HG03025 (cell line): Measurements from ENCODE around the gene MND1.
A peak's percentile ranks its signal among the peaks of the same experiment; 100 is the strongest.
"Not testable (repeated sequence)": the region's sequence is repeated elsewhere in the genome, so short reads cannot be mapped to it uniquely, and the experiment has no call there.

Experiments
- ATAC-seq: cut with Tn5 transposase; IDR thresholded peaks from one replicate; pipeline ENCODE4 v1.9.1; 2021; ENCODE audit warnings: mild to moderate bottlenecking, moderate library complexity; ENCODE audit not compliant: unreplicated experiment, low FRiP score

The MND1 gene

DNA sequence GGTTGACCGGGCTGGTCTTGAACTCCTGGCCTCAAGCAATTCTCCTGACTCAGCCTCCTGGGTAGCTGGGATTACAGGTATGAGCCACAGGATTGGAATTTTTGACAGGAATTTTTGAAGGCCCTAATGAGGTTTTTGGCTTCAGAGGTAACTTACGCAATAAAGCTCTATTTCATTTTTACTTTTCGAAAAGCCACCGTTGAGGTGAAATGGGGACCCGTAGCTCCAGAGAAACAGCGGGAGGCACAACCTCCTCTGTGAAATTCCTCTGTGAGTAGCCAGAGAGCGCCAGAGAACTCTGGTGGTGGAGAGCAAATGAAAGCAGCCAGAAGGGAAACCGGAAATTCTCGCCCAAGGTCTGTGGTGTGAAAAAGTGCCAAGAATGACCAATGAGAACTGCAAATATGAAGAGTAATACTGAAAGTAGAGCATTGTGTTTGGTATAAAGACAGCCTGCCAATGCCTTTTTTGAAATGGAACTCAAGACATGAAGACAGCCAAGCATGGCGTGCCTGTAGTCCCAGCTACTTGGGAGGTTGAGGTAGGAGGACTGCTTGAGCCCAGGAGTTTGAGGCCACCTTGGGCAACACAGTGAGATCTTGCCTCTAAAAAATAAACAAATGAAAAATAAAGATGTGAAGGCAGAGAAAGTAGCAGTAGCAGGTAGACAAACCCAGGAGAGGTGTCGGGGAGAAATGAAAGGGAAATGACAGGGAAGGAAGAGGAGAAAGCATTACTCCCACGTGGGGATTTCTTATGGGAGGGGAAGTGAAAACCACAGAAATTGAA lies 88.7 kb downstream of the MND1 start:
- peak; percentile 95 for ATAC-seq

DNA sequence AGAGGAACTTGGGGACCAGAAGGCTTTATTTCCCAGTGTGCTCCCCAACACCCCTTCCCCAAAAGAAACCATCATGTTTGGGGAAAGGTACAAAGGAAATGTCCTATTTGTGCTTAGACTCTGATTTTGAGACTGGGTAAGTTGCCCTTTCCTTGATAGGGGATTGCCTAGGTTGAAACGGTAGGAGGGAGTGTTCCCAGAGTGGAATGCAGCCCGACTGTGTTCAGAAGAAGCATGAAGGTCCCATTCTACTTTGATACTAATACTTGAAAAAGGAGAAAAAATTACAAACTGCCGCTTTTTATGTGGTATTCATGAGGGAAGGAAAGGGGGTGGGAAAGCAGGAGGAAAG lies 89.2 kb downstream of the MND1 start:
- ATAC-seq, result peak; percentile 1

DNA sequence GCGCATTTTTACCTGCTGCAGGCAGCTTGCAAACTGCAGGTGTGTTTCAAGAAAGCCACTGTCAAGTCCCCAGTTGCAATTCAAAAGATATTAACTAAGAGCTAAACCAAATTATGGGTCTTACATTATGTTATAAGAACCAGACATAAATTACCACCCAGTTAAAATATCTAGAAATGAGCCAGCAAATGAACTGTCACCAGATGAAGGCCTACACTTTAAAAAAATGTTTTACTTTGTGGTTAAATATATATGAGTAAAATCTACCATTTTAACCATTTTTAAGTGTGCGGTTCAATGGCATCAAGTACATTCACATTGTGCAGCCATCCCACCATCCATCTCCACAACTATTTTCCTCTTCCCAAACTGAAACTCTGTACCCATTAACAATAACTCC lies 89.7 kb downstream of the MND1 start:
- ATAC-seq, result no peak

DNA sequence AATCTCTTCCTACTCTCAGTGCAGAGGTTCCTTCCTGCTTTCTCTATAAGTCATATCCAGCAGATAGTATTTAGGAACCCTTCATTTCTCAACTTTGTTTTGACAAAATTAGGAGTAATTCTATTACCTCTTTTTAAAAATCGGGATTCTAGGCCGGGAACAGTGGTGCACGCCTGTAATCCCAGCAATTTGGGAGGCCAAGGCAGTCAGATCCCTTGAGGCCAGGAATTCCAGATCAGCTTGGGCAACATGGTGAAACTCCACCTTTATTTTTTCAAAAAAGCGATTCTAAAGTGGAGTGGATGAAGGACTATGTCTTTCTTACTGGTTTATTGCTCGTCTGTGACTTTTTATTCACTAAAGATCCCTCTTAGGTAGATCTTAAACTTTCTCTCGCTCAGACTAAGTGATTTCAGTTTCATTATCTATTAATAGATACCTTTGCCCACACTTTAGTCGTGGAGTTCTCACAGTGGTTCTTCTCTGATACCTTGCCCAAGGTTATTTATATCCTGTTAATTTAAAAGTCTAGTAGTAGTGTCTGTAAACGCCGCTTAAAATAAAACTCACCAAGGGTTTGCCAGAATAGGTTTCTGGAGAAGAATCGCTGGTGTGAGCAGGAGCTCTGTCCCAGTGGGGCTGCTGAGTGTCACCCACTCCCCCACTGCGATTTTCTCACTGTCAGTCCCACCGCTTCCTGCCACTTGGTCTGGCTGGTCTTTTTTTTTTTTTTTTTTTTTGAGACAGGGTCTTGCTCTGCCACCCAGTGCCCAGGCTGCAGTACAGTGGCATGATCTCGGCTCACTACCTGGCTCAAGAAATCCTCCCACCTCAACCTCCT lies 94.6 kb downstream of the MND1 start:
- no peak for ATAC-seq

DNA sequence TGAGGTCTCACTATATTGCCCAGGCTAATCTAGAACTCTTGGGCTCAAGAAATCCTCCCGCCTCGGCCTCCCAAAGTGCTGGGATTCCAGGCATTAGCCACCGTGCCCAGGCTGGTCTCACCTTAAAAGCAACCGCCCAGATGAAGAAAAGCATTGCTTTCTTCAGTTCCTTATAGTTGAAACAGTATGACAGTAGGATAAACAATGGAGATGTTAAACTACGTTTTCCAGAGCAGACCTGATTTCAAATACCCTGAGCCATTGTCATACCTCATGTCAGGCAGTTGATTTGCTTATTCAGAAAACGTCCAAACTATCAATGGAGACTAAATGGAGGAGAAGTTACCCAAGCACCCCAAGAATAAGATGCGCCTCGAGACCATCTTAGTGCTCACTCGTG lies 95.3 kb downstream of the MND1 start:
- no peak for ATAC-seq

DNA sequence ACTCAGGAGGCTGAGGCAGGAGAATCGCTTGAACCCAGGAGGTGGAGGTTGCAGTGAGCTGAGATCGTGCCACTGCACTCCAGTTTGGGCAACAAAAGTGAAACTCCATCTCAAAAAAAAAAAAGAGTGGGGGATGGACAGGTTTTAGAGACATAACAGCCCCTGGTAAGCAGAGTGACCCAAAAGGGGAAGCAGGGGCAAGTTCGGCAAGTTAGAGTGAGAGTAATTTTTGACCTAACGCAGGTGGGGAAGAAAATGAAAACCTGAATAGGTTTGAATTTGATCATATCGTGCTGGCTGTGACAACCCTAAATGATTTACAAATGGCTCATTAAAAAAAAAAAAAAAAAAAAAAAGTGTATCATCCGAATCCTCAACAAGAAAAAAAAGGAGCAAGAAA lies 96.0 kb downstream of the MND1 start:
- ATAC-seq, result no peak

DNA sequence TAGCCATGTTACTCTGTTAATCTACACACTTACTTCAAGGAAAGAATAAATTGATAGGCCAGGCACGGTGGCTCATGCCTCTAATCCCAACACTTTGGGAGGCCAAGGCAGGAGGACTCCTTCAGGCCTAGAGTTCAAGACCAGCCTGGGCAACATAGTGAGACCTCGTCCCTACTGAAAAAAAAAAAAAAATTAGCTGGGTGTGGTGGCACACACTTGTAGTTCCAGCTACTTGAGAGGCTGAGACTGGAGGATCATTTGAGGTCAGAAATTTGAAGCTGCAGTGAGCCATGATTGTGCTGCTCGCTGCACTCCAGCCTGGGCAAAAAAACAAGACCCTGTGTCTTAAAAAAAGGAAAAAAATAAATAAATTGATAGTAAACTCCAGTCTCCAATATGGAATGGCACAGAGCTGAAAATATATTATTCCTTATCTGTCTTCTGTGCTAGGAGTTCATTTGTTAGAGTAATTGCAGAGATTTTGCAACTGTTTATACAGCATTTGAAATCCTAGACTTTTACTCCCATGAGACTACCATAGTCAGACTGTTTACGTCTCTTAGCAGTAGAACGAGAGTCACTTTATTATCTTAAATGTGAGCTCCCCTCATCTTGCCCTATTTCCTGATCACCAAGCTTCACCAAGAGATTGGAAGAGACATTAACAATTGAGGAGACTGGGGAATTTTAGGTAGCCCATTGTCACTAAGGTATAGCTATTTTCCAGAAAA lies 102.9 kb downstream of the MND1 start:
- no peak for ATAC-seq

DNA sequence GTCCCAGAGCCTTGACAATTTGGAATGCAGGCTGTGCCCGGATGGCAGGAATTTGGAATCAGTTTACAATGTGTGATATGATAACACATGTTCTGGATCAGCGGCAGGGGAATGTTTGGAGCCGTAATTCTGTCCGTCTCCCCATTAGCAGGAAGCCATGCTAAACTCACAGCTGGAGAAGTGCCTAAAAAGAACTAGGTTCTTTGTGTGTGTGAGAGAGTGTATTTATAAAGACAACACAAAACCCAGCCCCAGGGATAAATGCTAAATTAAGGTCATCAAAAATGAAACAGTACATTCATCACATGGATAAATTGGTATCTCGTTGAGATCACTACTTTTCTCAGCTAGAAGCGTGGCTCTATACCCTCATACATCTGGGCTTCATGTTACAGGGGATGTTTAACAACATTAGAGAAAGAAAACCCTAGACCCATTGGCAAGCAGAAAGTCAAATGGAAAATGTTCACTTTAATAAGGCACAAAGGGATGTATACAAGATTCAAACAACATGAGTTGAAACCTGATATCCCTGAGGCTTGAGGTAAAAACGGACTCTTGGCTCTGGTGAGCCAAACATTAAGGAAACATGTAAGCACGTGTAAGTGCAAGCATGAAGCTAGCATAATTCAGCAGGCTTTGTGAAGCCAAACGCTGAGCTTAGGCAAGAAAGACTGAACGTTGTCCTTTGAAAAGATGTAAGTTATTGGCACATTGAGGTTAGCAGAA lies 103.7 kb downstream of the MND1 start:
- ATAC-seq, result no peak

DNA sequence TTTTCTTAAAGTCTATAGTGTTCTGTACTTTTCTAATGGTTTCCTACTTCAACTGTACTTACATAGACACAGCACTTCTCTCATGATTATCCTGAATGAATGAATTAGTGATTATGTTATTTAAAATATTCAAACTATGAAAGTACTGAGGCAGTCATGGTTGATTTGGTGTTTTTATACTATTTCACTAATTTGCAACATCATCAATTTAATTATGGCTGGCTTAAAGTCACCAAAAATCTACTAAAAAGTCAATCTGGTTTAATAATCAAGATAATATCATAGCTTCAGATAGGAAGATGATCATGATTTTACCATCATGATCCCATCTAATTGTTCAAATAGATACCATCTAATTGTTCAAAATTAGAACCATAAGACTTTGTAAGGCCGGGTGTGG lies 104.8 kb downstream of the MND1 start:
- ATAC-seq, result no peak

DNA sequence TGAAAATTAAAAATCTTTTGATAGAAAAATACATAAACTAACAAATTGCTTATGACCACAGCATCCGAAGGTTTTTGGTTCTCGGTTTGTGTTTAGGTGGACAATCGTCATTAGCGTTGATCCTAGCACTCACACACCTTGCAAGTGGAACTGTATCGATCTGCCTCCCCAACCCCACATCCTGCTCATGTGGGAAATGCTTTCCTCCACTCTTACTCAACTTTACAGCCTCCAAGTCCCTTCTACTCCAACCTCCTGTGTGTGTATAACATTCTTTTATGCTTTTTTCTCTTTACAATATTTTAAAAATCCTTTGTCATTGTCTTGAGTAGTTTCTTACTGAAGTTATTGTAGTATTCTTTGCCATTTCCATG lies 106.0 kb downstream of the MND1 start:
- ATAC-seq, result no peak

DNA sequence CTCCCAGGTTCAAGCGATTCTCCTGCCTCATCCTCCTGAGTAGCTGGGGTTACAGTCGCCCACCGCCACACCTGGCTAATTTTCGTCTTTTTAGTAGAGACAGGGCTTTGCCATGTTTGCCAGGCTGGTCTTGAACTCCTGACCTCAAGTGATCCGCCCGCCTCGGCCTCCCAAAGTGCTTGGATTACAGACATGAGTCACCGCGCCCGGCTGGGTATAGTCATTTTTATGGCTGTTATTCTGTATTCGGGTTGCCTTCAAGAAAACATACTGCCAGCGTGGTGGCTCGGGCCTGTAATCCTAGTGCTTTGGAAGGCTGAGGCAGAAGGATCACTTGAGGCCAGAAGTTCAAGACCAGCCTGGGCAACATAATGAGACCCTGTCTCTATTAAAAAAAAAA lies 106.7 kb downstream of the MND1 start:
- ATAC-seq, result not testable (repeated sequence)

DNA sequence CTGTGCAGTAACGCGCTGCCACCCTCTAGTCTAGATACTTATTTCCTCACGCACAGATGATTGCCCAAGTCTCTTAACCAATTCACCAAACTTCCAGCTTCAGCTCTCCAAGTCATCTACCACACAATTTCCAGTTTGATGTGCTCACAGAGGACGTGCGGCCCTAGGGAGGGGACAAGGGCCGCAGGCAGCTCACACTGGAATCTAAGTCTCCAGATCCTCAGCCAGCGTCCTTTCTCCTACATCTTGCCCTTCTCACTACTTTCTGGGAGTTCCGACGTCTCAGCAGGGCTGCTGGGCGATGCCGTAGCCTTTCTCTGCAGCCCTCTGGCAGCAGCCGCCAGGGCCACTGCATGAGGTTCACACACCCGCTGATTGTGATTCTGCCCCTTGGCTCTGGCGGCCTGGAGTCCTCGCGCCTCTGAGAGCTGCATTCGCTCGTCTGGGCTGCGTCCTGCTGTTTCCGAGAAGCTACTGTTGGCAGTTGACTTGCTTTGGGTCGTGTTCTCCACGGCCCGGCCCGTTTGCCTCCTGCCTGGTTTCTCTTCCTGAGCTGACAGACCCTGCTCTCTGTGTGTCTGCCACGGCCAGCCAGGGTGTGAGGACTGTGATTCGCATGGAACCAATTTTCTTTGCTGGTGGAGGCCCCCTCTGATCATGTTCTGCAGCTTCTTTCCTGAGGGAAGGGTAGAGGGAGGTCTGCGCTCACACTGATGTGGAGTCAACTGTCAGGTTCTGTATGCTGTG lies 107.6 kb downstream of the MND1 start:
- no peak for ATAC-seq

DNA sequence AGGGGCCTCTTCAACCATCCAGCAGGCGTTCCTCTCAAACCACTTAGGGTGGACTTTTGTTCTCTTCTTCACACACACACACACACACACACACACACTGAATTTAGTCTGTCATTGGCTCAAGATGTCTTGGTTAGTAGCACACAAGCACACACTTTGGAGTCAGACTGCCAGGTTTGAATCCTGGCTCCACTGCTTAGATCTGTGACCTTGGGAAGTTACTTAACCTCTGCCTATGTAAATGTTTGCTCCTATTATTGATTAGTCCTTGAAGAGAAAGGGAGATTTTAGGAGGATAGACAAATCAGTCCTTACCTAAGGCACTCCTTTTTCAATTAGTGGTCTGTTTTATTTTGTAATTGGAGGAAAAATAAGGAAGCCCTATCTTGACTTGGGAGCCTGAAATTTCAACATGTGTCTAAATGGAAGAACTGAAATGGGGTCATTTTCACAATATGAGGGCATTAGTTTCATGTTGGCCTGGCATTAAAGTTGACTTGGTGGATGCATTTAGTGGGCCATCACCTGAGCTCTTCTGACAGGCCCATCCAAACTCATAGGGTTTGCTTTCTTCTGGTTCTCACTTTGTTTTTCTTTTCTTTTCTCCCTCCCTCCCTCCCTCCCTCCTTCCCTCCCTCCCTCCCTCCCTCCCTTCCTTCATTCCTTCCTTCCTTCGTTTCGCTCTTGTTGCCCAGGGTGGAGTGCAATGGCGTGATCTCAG lies 108.3 kb downstream of the MND1 start:
- ATAC-seq, result no peak

DNA sequence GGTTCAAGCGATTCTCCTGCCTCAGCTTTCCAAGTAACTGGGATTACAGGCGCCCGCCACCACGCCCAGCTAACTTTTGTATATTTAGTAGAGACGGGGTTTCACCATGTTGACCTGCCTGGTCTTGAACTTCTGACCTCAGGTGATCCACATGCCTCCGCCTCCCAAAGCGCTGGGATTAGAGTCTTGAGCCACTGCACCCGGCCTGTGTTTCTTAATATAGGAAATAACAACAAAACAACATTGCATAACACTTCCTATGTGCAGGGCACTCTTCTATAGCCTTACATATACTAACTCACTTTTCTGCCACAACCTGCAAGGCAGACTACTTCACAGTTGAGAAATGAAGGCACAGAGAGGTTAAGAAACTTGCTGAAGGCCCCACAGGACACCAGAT lies 108.9 kb downstream of the MND1 start:
- no peak for ATAC-seq

DNA sequence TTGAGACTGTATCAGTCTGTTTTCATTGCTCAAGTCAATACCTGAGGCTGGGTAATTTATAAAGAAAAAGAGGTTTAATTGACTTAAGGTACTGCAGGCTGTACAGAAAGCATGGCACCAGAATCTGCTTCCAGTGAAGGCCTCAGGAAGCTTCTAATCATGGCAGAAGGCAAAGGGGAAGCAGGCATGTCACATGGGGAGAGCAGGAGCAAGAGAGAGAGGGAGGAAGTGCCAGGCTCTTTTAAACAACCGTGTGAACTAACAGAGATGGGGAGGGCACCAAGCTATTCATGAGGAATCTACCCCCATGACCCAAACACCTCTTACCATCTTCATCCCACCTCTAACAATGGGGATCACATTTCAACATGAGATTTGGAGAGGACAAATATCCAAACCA lies 114.5 kb downstream of the MND1 start:
- ATAC-seq, result no peak

DNA sequence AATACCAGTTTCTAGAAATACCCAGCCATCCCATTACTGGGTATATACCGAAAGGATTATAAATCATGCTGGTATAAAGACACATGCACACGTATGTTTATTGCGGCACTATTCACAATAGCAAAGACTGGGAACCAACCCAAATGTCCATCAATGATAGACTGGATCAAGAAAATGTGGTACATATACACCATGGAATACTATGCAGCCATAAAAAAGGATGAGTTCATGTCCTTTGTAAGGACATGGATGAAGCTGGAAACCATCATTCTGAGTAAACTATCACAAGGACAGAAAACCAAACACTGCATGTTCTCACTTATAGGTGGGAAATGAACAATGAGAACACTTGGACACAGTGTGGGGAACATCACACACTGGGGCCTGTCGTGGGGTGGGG lies 117.1 kb downstream of the MND1 start:
- ATAC-seq, result not testable (repeated sequence)

DNA sequence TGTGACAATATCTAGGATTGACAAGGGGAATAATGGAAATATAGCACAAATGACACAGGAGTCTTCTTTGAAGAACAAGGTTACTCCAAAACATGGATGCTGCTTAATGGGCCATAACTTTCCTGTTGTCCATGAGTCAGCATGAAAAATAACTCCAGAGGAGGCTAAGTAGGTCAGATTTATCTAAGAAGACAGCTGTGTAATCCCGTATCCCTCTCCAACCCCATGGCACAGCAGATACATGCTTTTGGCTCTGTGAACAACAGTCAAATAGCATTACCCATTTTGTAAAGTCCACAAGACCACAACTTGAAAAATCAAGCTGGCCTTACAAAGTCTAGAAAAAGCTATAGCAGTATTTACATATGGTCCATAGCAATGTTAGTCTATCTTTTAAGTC lies 119.6 kb downstream of the MND1 start:
- ATAC-seq, result no peak
